HCT116 (cell line): ENCODE measurements around the gene XK. TPM values are rescaled to one million over a fixed set of nuclear protein-coding genes. Genes with fewer than 3 reads are reported as not detected.

ENCODE experiments used
- ATAC-seq: fragments of 200-7000 bp; cut with Tn5 transposase; 2 replicates; pipeline ENCODE4 v1.9.1; 2020; ENCODE audit warnings: mild to moderate bottlenecking, moderate library complexity
- BruUV-seq: library from RNA; stranded (reverse); fragments of 400-500 nt; replicated peaks from 2 replicates; lab custom pipeline; 2021; lab: Mats Ljungman, UMichigan
- CTCF ChIA-PET: fragments of 300-600 bp; sonication (Branson Sonifier 250); formaldehyde crosslinking; loops from one replicate; lab custom pipeline; 2021; ENCODE audit warnings: antibody characterized with exemption; lab: Charles Lee
- POLR2A ChIA-PET: fragments of 300-600, 350-600 bp; sonication (Branson Sonifier 250); formaldehyde crosslinking; loops from one replicate; lab custom pipeline; 2021; ENCODE audit warnings: antibody characterized with exemption; lab: Charles Lee
- RAD21 ChIA-PET, 2 experiments: fragments of 300-600 bp; sonication (Branson Sonifier 250); formaldehyde crosslinking; loops; one replicate each; lab custom pipeline; 2023; ENCODE audit warnings: low total read pairs in 2 of 2; ENCODE audit not compliant: uncharacterized antibody in 2 of 2, unreplicated experiment in 2 of 2, low non-redundant PET in 1 of 2; lab: Charles Lee
- DNase-seq: peaks from one replicate; pipeline ENCODE4 v3.0.0-alpha.2; 2010; ENCODE audit warnings: low read depth, low spot score
- H2AFZ ChIP-seq: fragments of 200-600 bp; shearing (Covaris generic), sonication (generic); 2 replicates; pipeline ENCODE4 v1.6.1; 2017; ENCODE audit warnings: low read depth, mixed run types, mixed read lengths, antibody characterized with exemption, low read length; ENCODE audit not compliant: poor library complexity, severe bottlenecking
- H3K27ac ChIP-seq: 2 replicates; pipeline ENCODE4 v1.5.1; 2012; ENCODE audit warnings: low read depth, low read length
- H3K27me3 ChIP-seq: fragments of 200-600 bp; sonication (generic); 2 replicates; pipeline ENCODE4 v1.6.1; 2016; ENCODE audit warnings: mixed run types, low read length, mixed read lengths; ENCODE audit not compliant: insufficient read depth
- H3K36me3 ChIP-seq, 2 experiments: fragments of 200-500 bp in 1 of 2; fragments of 200-600 bp in 1 of 2; sonication (Bioruptor generic) in 1 of 2; sonication (generic) in 1 of 2; 2 replicates each; pipeline versions ENCODE4 v1.5.1 to v1.6.1; 2014 to 2016; ENCODE audit warnings: low read length in 2 of 2, inconsistent platforms in 1 of 2, mixed read lengths in 1 of 2, mixed run types in 1 of 2; ENCODE audit not compliant: insufficient read depth in 2 of 2, control insufficient read depth in 1 of 2
- H3K4me1 ChIP-seq, 2 experiments: fragments of 200-600 bp in 1 of 2; sonication (generic) in 1 of 2; 2 replicates each; pipeline versions ENCODE4 v1.5.1 to v1.6.1; 2012 to 2017; ENCODE audit warnings: low read length in 2 of 2, inconsistent platforms in 1 of 2, mild to moderate bottlenecking in 1 of 2, mixed read lengths in 1 of 2, mixed run types in 1 of 2, moderate library complexity in 1 of 2; ENCODE audit not compliant: insufficient read depth in 2 of 2, control insufficient read depth in 1 of 2
- H3K4me2 ChIP-seq: fragments of 200-600 bp; sonication (generic); 2 replicates; pipeline ENCODE4 v1.6.1; 2017; ENCODE audit warnings: mixed run types, low read length, mixed read lengths
- H3K4me3 ChIP-seq, 2 experiments: fragments of 200-600 bp in 1 of 2; sonication (generic) in 1 of 2; replicated peaks in 1 of 2; 2 replicates each; pipeline ENCODE4 v1.5.1; 2011 to 2016; ENCODE audit warnings: low read length in 2 of 2, control low read depth in 1 of 2, low read depth in 1 of 2, mild to moderate bottlenecking in 1 of 2, mixed read lengths in 1 of 2, mixed run types in 1 of 2
- H3K79me2 ChIP-seq: fragments of 200-600 bp; sonication (generic); 2 replicates; pipeline ENCODE4 v1.6.1; 2017; ENCODE audit warnings: mild to moderate bottlenecking, mixed run types, low read length, moderate library complexity, mixed read lengths; ENCODE audit not compliant: insufficient read depth
- H3K9ac ChIP-seq: fragments of 200-600 bp; sonication (generic); 2 replicates; pipeline ENCODE4 v1.6.1; 2016; ENCODE audit warnings: low read length, mixed read lengths
- H3K9me2 ChIP-seq: fragments of 200-600 bp; sonication (generic), shearing (Covaris generic); 2 replicates; pipeline ENCODE4 v1.6.1; 2017; ENCODE audit warnings: mixed run types, mild to moderate bottlenecking, moderate library complexity; ENCODE audit not compliant: insufficient read depth
- H3K9me3 ChIP-seq, 2 experiments: fragments of 200-500 bp in 1 of 2; fragments of 200-600 bp in 1 of 2; sonication (Bioruptor generic) in 1 of 2; sonication (generic) in 1 of 2; 2 replicates each; pipeline ENCODE4 v1.6.1; 2014 to 2017; ENCODE audit warnings: low read length in 2 of 2, mixed read lengths in 2 of 2, inconsistent platforms in 1 of 2, low read depth in 1 of 2, mild to moderate bottlenecking in 1 of 2, mixed run types in 1 of 2, moderate library complexity in 1 of 2; ENCODE audit not compliant: control insufficient read depth in 1 of 2, insufficient read depth in 1 of 2
- H4K20me1 ChIP-seq: fragments of 200-600 bp; sonication (generic), shearing (Covaris generic); 2 replicates; pipeline ENCODE4 v1.6.1; 2017; ENCODE audit warnings: mixed run types, mild to moderate bottlenecking, moderate library complexity; ENCODE audit not compliant: insufficient read depth
- ELF1 ChIP-seq: IDR thresholded peaks from 2 replicates; pipeline ENCODE4 v1.6.1; 2012; ENCODE audit warnings: low read depth, borderline replicate concordance
- EZH2phosphoT487 ChIP-seq: fragments of 200-600 bp; IDR thresholded peaks from 2 replicates; pipeline ENCODE4 v1.6.1; 2018; ENCODE audit warnings: antibody characterized with exemption, borderline replicate concordance
- POLR2AphosphoS5 ChIP-seq: IDR thresholded peaks from 2 replicates; pipeline ENCODE4 v1.6.1; 2011; ENCODE audit warnings: mild to moderate bottlenecking, low read depth, low read length, moderate library complexity
- SRF ChIP-seq: IDR thresholded peaks from 2 replicates; pipeline ENCODE4 v1.6.1; 2012; ENCODE audit warnings: low read depth
- TCF7L2 ChIP-seq: IDR thresholded peaks from 2 replicates; pipeline ENCODE4 v1.7.0; 2011; ENCODE audit warnings: borderline replicate concordance, inconsistent platforms; ENCODE audit not compliant: insufficient read depth, insufficient read length; ENCODE audit errors: extremely low read depth
- ZBTB33 ChIP-seq: IDR thresholded peaks from 2 replicates; pipeline ENCODE4 v1.6.1; 2011; ENCODE audit warnings: mild to moderate bottlenecking, low read length, moderate library complexity; ENCODE audit not compliant: insufficient replicate concordance; ENCODE audit errors: extremely low read depth
- intact Hi-C: fragments of 100-400 bp; cut with micrococcal nuclease; formaldehyde crosslinking; loops from 2 replicates; pipeline ENCODE4 v1.10.0; 2022
- total RNA-seq: library from RNA; stranded (reverse); gene quantifications from one replicate; pipeline ENCODE4 v1.2.1, GENCODE V29; 2021; ENCODE audit not compliant: unreplicated experiment

XK gene
- total RNA-seq, 1 experiment from 2014 or later = 2.6 TPM

- TF ChIP-seq TCF7L2 = no peak
- TF ChIP-seq, all 23 proteins: peak for 0
- no peak overlapping the region for H2AFZ ChIP-seq
- peaks cover 0 to 9% of the 10 kb centered on the region in 2 experiments; a peak in 1 of 4 replicates for H3K4me1 ChIP-seq
- H3K9me2 ChIP-seq = no peaks in the 10 kb centered on the region
- H3K4me3 ChIP-seq = no peak overlapping the region
- H4K20me1 ChIP-seq = no peaks in the 10 kb centered on the region
- H3K9ac ChIP-seq = no peak overlapping the region
- H3K9me3 ChIP-seq = no peaks in the 10 kb centered on the region
- DNase-seq = no peak
- H3K4me2 ChIP-seq = peak overlapping the region; percentile 2; the same call in 1 of the 2 replicates
- no peaks in the 10 kb centered on the region for H3K27me3 ChIP-seq
- no peak overlapping the region for H3K27ac ChIP-seq
- no peaks in the 10 kb centered on the region for H3K79me2 ChIP-seq
- no TSS peak for BruUV-seq
- ChIA-PET RAD21 (no interaction called here), CTCF (no interaction called here), POLR2A (no interaction called here)
- intact Hi-C loops = no loop called here
- no peak for ATAC-seq
- H3K36me3 ChIP-seq = no peaks in the 10 kb centered on the region
Measured at GRCh38 chrX:37746951-37747350, 61.4 kb downstream of the XK start.

GRCh38 chrX:37752281-37752680 lies 66.7 kb downstream of the XK start:
- ATAC-seq (no peak), DNase-seq (no peak)
- TF ChIP-seq SRF = no peak
- no peak for TF ChIP-seq EZH2phosphoT487
- no peak for TF ChIP-seq ZBTB33
- TF ChIP-seq POLR2AphosphoS5 = no peak
- TF ChIP-seq ELF1 = no peak
- no peaks in the 10 kb centered on the region for H3K79me2 ChIP-seq
- no peaks in the 10 kb centered on the region for H3K36me3 ChIP-seq
- H3K4me1 ChIP-seq = no peaks in the 10 kb centered on the region
- CTCF ChIA-PET = no interaction called here
- H3K27me3 ChIP-seq = no peaks in the 10 kb centered on the region
- no peaks in the 10 kb centered on the region for H3K9me3 ChIP-seq
- no peak overlapping the region for H3K27ac ChIP-seq
- H2AFZ ChIP-seq = no peak overlapping the region
- no TSS peak for BruUV-seq
- RAD21 ChIA-PET = no interaction called here
- H3K4me3 ChIP-seq = no peak overlapping the region
- H3K4me2 ChIP-seq = no peak overlapping the region
- no peaks in the 10 kb centered on the region for H4K20me1 ChIP-seq
- H3K9me2 ChIP-seq = no peaks in the 10 kb centered on the region
- POLR2A ChIA-PET = no interaction called here
- intact Hi-C loops = no loop called here
- no peak overlapping the region for H3K9ac ChIP-seq
